GM21825 (cell line): Measurements from ENCODE around the gene CSRP1.

Experiments used
- ATAC-seq: cut with Tn5 transposase; IDR thresholded peaks from one replicate; pipeline ENCODE4 v1.9.1; 2021; ENCODE audit warnings: mild to moderate bottlenecking, moderate library complexity; ENCODE audit not compliant: unreplicated experiment

The CSRP1 gene

DNA sequence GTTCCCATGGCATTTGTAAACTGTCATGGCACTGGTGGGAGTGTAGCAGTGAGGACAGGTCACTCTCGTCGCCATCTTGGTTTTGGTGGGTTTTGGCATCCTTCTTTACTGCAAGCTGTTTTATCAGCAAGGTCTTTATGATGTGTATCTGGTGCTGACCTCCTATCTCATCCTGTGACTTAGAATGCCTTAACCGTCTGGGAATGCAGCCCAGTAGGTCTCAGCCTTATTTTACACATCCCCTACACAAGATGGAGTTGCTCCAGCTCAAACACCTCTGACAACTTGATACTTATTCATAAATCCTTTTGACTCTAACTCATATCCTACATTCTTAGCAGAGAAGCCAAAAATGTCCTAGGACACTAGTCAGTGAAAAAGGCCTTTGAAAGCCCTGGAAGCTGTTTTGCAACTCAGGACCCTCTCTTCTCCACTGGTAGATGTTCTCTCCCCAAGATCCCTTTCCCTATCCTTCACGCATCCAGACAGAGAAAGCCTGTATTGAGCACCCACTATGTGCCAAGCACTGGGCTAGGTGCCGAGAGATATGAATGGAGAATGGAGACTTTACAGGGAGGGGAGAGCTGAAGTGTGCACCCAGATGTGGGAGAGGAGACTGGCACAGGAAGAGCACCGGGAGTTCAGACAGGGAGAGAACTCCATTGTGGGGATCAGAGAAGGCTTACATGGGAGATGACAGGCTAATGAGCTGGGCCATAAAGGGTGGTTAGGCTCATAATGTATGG lies 6.7 kb upstream of the CSRP1 start:
- no peak for ATAC-seq

DNA sequence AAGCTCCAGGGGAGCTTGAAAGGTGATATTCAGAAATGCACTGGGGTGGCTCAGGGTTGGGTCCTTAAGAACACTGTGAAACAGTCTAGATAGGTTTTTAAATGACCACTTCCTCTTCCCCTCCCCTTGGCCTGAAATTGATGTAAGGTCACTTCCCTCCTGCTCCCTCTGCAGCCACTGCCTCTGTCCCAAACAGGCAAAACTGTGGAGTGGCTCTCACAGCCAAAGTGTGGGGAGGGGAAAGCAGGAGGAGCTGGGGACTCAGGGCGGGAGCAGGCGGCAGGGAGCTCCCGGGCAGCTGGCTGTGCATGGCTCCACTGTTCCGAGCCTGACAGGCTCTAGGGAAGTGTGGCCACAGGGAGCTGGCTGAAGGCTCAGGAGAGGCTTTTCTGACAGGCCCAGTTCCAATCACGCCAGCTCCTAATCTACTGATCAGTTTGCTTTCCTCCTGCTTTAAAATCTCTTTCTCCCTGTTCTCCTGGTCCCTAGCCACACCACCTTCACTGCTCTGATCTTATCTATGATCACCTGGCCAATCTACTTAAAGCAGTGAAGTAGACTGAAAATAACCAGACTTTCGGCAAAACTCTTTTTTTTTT lies 5.1 kb upstream of the CSRP1 start:
- no peak for ATAC-seq

DNA sequence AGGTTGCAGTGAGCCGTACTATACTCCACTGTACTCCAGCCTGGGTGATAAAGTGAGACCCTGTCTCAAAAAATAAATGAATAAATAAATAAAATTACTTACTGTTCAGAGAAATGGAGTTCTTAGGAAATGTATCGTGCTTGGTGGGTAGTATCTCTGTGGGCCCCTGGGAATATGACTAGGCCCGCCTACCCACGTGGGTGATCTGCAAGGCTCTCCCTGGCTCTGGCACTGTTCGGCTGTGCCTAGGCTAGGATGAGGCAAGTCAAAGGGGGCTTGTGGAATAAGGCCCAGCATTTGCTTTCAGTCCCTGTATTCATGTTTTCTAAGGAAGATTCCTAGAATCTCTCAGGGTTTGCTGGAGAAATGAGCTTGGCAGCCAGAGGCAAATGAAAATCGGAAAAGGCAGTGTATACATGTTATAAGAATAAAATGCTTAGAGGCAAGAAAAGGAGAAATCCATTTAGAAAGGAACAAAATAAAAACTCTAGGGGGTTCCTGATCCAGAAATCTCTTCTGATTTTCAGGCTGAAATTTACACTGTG lies 4.5 kb upstream of the CSRP1 start:
- no peak for ATAC-seq

DNA sequence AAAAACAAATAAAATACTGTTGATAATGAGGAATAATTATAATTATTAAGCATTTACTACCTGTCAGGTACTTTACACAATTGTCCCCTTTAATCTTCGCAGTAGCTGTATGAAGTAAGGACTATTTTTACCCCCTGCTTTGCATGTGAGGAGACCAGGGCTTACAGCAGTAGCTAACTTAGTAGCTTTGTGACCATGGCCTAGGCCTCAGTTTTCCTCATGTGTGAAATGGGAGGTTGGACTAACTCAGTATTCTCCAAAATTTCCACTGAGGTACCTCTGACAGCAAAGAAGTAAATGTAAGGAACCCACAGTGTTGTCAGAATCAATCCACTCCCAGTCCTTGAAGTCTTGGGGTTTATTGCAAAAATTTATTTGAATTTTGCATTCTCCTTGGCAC lies 3.8 kb upstream of the CSRP1 start:
- no peak for ATAC-seq

DNA sequence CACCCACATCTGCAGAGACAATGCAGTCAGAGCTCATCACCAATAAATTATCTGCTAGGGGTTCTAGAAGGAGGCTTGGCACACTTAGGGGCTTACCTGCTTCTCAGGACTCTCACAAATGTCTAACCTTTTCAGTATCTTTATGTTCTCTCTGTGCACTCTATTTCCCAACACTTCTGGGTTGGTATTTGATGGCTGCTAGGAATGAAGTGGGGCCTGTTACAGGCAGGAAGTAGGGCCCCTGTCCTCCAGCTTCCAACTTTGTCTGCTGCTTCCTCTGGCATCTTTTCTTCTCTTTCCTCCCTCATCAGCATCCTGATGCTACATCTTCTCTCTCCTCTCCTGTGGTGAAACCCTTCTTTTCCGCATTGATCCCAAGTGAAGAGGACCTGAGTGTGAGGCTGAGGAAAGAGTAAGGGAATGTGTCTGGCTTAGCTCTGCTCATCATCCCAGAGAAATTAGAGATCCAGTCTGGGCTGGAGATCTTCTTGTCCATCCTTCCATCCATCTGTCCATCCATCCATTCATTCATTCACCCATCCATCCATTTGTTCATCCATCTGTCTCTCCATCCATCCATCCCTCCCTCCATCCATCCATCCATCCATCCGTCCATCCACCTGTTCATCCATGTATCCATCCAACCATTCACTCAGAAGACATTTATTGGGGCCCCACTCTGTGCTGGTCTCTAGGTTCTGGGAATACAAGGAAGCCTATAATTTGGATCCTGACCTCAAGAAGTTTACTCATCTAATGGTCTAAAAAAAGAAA lies 2.9 kb upstream of the CSRP1 start:
- ATAC-seq: no peak

DNA sequence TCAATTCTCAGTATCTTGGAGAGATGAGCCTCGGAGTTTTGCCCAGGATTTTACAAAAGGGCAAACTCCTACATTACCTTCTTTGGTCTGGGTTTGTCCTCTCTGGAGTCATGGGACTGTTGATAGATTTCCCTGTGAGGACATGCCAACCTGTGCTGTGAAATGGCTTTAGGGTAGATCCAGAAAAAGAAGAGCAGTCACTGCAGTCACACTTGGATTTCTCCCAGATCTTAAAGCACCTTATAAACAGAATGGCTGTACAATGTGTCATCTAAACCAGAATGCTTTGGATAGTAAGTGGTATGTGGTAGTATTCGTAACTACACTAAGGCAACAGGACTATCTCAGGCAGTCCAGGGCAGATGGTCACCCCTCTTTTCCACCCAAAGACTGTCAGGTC lies 1.9 kb upstream of the CSRP1 start:
- ATAC-seq: no peak

DNA sequence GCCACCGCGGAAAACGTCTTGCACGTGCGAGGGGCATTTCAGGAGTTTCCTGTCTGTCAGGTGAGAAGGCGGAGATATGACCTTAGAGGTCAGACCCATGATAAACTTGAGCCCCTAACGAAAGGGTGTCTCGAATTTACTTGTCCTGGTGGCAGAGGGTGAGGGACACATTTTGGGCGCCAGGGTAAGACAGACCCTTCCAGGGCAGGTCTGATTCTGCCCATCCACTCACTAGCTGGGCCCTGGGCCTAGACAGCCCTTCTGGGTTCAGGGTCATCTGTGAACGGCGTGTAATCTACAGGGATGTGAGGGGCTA lies 395 bp upstream of the CSRP1 start:
- ATAC-seq: no peak

DNA sequence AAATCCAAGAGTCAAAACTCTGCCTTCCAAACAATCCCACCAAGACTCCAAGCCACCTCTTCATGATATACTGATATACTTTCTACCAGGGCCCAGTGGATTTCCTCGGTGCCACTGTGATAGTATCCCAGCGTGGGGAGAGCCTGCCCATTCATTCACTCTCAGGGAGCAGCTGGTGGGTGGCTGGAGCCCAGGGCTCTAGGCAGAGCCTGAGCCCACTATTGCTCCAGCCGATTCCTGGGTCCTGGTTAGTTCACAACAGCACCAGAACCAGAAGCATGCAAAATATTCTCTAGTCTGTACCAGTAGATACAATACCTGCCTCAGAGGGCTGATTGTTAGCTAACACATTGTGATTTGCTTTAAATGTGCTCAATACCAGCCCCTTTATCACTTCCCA lies 831 bp downstream of the CSRP1 start:
- ATAC-seq: no peak

DNA sequence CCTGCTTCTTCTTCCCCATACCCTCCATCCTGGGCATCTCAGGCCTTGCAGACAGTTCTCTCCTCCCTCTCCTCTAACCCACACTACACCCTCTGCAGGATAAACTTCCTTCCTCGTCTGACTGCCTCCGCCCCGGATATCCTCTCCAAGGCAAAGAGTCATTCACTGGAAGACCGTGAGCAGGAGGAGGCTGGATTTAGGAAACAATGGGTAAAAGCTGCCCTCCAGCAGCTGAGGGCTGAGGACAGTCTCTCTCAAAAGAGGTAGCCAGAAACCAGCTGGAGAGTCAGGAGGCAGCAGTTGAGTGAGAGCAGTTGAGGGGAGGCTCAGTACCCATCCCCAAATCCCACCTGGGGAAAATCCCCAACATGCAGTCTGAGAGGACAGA lies 1.4 kb downstream of the CSRP1 start:
- ATAC-seq: no peak

DNA sequence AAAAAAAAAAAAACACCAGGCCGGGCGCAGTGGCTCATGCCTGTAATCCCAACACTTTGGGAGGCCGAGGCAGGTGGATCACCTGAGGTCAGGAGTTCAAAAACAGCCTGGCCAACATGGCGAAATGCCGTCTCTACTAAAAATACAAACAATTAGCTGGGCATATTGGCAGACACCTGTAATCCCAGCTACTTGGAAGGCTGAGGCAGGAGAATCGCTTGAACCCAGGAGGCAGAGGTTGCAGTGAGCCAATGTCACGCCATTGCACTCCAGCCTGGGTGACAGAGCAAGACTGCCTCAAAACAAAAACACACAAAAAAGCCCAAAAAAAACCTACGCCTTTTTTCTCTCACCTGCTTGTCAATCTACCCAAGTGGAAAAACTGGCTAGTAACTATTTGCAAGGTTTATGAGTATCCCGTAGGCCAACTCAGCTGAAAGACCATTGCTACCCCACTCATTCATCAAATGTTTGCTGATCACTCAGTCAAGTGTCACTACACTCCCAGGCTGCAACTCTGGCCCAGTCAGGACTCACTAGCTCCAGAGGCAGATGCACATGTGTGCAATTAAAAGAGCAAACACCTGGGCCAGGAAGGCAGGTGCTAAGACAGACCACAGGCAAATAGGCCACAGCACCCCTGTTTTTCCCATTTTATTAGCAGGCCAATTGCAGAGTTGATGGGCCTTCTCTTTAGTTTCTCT lies 2.0 kb downstream of the CSRP1 start:
- ATAC-seq: no peak

DNA sequence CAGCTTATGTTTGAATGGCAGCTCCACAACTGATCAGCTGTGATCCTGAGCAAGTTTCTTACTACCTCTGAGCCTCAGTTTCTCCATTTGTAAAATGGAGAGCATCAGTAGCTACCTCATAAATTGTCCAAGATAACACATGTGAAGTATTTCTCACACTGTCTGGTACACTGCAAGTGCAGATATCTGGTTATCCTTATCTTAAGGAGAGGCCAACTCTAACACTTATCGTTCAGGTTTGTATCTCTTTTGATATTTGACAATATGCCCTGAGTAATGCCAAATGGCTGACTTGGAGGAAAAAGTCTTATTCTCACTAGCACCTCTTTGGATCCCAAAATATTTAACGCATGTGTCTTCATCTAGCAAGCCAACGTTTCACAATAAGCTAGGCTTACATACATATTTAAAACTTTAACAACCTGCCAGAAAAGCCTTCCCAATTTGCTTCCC lies 2.7 kb downstream of the CSRP1 start:
- ATAC-seq: no peak

DNA sequence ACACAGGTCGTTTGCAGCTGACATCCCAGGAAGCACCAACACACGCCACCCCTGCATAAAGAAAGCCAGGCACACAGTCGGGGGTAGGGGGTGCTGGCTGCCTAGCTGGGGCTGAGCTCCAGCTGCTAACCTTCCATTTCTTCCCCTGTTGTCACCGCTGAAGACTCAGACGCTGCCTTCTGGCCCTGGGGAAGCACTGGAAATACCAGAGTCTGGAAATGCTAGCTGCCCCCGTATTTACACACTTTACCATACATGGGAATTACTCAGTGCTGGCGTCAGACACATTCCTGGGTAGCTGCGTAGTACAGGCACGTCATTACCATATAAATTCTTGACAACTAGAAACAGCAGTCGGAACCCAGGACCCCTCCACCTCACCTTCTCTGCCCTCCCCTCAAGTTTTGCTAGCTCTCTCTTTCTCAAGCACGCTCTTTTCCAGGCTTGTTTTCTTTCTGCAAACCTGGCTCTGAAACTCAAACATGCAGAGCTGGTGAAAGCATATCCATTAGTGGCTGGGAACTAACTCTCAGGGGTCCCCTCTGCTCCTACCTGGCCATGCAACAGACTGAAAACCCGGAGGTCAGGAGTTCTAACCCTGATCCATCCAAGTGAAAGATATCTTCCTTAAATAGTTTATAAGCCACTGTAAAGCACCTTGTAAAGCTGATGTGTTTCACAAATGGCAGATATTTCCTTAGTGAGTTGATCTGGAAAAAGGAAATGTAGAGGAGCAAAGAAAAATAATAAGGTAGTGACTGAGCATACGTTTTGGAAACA lies 3.3 kb downstream of the CSRP1 start:
- no peak for ATAC-seq

DNA sequence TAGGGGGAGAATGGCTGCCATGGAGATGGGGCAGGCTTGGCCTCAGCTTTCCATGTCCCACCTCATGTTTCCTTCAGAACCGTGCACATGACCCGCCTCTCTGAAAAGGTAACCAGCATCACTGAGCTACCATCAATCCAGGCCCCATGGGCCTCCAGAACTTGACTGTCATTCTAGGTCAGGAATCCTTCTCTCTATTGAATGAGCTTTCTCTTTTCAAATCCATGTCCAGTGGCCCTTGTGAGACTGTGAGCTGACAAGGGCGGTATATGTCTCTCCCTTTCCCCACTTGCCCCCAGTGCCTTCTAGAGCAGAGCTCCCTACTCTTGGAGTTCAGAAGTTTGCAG lies 4.4 kb downstream of the CSRP1 start:
- ATAC-seq: no peak

DNA sequence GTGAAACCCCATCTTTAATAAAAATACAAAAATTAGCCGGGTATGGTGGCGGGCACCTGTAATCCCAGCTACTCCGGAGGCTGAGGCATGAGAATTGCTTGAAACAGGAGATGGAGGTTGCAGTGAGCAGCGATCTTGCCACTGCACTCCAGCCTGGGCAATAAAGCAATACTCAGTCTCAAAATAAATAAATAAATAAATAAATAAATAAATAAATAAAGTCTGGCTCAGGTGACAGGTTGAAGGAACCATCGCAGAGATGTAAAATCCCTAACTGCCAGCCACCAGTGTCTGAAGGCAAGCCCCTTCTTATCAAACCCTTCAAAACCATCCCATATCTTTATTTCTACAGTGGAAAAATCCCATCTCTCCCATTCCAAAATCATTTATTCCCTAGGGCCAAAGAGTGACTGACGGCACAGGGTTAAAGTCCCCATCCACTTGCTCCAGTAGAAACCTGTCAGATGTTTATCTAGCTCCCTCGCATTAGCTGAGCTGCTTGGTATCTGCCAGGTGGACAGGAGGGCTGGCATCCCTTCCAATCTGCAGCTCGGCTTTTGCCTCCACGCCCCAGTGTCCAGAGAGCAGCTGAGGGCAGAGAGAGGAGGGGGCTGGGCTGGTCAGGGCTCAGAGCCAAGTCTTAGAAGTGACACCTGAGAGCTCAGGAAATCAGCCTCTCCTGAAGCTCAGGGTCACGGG lies 5.0 kb downstream of the CSRP1 start:
- no peak for ATAC-seq

DNA sequence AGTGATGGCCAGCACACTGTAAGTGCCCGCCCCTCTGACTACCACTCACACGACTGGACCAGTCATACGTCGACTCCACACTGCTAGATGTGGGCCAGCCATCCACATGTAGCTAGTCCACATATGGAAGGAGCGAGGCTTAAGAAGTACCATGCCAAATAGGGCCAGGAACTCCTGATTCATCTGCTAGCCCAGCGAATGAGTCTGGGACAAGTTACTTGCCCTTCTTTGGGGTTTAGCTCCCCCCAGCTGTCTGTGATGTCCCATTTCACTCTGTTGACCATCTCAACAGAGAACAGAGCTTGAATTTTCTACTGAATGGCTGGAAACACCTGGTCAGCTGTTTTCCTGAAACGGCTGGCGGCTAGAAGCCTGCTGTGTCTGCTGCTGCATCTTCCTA lies 5.8 kb downstream of the CSRP1 start:
- no peak for ATAC-seq

DNA sequence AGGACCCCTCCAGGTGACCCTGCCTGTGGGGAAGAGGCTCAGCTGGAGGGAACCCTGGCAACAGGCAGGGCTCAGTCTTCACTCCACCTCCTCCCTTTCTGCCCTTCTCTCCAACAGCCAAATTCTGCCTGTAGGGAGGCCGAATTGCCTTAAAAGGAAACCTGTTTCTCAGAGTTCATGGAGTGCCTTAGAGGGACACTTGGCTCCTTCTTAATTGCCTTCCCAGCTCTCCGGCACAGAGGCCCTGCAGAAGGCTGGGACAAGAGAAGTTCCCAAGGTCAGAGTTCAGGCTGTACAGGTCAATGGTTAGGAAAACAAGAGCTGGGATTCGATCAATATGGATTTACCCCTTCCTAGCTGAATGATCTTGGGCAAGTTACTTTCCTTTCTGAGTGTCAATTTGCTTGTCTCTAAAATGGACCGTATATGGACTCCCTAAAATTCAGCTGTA lies 6.2 kb downstream of the CSRP1 start:
- ATAC-seq: no peak

DNA sequence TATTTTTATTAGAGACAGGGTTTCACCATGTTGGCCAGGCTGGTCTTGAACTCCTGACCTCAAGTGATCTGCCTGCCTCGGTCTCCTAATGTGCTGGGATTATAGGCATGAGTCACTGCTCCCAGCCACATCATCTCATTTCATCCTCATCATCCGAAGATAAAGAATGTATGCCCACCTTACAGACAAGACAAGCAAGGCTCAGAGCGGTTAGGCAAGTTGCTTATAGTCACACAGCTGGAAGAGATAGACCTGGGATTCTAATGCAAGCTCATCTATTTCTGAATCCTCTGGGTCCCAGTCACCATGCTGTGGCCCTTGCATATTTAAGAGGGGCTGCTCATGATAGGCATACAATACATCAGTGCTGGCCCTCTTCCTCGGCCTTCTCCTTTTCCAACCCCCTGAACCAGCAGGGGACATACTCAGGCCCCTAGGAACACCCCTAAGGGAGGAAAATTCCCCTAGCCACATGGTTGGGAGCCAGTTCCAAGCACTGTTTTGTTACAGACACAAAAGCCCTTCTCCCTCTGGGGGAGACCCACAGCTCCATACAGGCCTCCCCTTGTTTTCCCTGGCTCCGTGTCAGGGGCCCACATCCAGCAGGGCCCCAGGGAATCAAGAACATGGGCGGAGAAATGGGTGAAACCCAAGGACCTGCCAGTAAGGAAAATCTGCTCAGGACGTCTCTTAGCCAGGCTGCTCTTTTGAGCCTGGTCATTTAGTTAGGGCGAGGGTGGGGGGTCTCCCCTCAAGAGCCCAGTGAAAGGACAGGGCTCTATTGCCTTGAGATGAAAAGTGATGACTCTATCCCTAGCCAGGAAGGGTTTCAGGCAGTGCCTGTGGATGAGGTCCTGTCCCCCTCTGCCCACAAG lies 6.9 kb downstream of the CSRP1 start:
- no peak for ATAC-seq

DNA sequence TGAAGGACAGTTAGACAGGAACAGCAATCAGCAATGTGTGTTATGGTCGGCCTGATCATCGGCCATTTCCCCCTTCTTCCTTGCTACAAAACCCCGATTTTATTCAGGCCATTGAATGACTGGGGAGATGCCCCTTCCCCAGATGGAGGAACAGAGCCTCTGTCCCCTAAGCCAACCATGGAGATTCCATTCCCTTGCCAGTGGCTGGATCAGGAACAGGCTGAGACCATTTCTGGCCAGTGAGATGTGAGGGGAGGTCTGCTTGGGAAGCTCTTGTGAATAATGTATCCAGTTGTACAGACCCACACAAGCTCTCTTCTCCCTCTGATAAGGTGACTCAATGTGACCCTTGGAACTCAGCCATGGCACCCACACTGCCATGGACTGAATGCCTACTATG lies 7.7 kb downstream of the CSRP1 start:
- ATAC-seq: no peak

DNA sequence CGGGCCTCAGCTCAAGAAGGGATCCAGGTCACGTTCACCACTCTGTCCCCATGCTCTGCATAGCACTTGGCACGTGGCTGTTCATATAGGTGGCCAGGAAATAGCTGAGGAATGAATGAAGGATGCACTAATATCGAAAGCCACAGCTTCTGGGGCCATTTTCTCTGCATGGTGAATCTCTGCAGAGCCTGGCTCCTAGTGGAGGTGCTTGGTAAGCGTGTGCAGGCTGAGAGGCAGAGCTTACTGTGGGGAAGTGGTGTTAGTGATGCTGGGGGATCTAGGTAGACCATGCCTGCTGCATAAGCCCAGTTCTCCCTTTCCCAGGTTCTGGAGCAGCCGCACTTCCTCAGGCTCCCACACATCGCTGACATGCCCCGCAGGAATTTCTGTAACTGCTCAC lies 8.3 kb downstream of the CSRP1 start:
- no peak for ATAC-seq
